GM21786 (cell line): ENCODE measurements around the gene FCMR.

ENCODE experiments used
- ATAC-seq: cut with Tn5 transposase; IDR thresholded peaks from one replicate; pipeline ENCODE4 v1.9.1; 2021; ENCODE audit not compliant: unreplicated experiment

The FCMR gene

DNA sequence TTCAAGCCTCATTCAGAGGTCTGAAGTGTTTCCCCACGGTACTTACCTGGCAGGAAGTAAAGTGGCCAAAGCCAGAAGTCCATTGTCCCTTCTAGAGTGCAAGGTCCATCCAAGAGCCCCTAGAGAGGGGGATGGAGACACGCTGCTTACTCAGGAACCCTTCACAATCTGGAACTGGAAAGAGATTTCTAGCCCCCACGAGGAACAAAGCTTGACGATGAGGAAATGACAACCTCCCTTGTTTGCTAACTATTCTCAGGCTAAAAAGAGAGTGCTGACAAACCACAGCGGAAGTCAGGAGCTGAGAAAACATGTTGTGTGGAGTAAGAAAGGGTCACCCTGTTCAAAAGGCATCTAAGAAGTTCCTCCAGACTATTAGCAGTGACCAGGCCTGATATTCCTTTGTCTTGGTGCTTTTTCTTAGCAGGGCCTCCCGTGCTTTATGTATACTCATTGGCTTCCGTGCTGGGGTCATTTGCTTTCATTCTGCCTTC lies at the start of gene FCMR:
Gene FCMR (minus strand): TSS at position 170 of the 494 bp plus-strand sequence. CDS start 87 bp downstream, at position 83.
- ATAC-seq: peak; percentile 23

- peak; percentile 61 for ATAC-seq
Observed at GRCh38 chr1:206971029-206971655, 49.4 kb upstream of the FCMR start.

DNA sequence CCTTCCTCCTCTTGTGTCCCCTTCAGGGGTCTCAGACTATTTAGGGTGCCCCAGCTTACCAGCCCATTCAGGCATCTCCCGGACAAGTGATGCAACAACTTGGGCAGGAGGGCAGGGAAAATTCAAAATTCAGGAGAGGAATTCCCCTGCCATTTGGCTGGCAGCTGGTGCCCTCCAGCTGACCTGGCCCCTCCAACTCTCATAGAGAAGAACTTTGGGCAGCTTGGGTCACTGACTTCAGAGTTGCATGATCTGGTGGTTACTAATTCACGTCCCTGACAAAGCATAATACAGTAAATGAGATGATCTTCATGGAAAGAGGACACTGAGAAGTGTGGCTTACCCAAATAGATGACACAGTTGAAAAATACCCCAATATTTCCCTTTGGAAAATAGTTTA lies 48.7 kb upstream of the FCMR start, which contains the start of gene FCAMR:
Gene FCAMR (minus strand): TSS at position 15 of the 400 bp plus-strand sequence. CDS start 335 bp downstream, outside the sequence.
- no peak for ATAC-seq

DNA sequence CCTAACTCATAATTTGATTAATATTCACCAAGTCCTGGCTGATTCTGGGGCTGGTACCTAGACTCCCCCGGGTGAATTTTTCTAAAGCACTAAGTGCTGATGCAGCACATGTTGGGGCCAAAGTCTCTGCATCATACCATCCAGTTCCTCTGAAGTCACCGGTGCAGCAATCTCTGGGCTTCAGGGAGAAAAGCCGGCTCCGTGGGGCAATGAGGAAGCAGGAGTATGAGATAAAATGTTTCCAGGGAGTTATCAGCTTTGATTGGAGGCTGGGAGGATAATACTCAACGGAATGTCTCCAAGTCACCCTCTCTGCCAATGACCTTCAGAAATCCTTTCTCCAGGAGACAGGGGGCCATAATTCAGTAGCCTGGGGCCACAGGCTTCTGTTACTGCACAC lies 47.3 kb upstream of the FCMR start:
- ATAC-seq: no peak

- ATAC-seq: peak; percentile 60
Observed at GRCh38 chr1:206967096-206967849, 45.5 kb upstream of the FCMR start.

DNA sequence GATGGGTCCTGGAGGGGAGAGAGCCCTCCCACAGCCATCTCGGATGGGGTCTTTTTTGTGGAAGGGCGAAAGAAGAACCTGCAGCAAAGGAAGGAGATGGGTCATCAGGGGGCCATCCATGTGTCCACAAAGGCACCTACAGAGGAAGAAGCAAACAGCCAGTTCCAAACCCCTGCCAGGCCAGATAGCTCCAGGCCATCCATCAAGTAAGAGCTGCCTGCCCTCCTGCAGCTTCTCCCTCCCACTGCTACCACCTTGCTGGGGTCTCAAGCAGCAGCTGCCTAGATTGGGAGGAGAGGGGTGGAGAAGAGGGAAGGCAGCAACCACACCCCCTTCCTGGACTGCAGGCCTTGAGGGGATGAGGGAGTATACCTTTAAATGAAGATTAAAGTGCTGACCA lies 44.0 kb upstream of the FCMR start:
- no peak for ATAC-seq

GRCh38 chr1:206963740-206964139 lies 42.0 kb upstream of the FCMR start:
- no peak for ATAC-seq

- ATAC-seq: no peak
Observed at GRCh38 chr1:206963119-206963712, 41.5 kb upstream of the FCMR start.

GRCh38 chr1:206962272-206962671 lies 40.5 kb upstream of the FCMR start:
- ATAC-seq: no peak

DNA sequence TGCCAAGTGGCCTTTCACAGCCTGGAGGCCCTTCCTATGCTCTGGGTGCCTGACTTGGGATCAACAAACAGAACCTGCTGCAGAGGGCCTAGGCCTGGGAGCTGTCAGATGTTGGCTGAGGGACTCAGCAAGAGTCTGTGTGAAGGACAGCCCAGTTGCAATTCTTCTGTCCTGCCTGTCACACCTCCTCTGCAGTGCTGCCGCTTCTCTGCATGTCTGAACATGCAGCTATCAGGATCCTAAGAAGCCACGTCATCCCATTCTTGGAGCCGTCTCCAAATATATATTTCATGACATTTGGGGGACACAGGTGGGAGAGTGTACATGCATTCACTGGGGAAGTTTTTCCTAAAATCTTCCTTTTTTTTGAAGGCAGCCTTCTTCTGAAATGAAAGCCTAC lies 39.9 kb upstream of the FCMR start:
- ATAC-seq: no peak

GRCh38 chr1:206960676-206961386 lies 39.1 kb upstream of the FCMR start:
- ATAC-seq: no peak

DNA sequence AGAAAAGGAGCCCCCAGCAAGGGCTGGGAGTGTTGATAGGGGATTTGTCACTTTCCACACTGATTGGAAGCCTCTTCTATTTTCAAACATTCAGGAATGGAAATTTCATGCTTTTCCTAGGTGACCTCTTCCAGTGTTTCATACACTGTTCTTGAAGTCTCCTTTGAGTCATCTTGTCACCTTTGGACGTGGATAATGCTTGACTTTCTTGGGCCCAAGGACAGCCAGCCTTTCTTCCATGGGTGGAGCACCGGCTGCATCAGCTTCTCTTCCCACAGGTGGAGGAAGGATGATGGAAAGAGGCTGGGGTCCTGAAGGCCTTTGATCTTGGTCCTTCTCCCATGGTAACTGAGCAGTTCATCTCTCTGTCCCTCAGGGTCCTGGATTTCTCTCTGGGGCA lies 36.4 kb upstream of the FCMR start:
- ATAC-seq: no peak

DNA sequence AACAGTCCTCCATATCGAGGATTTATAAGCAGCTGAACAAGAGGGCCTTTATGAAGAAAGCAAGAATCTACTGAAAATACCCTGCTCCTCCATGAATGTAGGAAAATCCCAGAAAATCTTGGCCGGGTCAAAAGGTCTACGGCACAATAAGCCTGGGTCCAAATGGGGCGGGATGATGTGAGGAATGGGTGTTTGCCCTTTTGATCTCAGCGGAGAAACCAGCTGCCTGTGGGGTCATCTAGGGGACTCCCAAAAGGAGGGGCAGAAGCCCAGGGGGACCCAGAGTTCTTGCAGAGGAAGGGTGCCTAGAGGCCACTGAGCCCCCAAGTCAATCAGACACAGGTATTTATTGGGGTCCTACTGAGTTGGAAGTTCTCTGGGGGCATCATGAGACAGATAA lies 35.9 kb upstream of the FCMR start:
- no peak for ATAC-seq

GRCh38 chr1:206955476-206956451 lies 34.0 kb upstream of the FCMR start:
- peak; percentile 45 for ATAC-seq

GRCh38 chr1:206954459-206955342 lies 33.0 kb upstream of the FCMR start:
- ATAC-seq: no peak

- ATAC-seq: no peak
Observed at GRCh38 chr1:206953626-206954025, 31.9 kb upstream of the FCMR start.

DNA sequence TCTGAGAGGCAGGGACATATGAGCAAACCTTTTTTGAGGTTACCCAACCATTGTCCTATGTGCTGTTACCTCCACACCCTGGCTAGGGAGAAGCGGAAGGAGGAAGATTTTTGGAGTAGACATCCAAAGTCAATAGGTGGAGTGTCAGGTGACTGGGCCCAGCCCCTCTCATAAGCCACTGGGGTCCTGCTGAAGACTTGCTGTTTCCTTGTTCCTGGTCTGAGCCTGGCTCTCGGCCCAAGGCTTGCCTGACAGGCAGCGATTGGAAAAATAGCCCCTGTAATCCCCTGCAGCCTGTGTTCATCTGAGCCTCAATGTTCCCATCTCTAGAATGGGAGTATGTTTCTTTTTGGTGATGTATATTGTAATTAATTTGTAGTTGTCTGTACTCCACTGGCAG lies 31.4 kb upstream of the FCMR start:
- ATAC-seq: no peak

DNA sequence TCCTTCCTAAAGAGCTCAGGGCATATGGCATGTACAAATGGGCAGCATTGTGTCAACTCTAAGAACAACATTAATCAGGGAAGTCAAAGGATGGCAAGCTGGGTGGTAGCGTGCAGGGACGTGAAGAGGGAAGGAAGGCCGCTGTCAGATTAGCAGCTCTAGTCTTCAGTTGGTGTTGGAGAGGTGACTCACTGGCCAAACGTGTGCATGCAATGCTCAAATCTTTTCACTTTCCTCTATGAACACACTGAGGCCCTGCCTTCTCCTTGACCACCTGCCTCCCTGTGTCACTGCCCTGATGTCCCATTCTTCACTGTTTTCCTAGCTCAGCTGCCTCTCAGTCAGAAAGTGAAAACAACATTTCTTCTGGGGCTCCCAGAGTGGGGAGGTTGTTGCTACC lies 30.4 kb upstream of the FCMR start:
- peak; percentile 32 for ATAC-seq
